ENCODE measurements around the gene GNAS-AS1.

Gene GNAS-AS1

GRCh38 chr20:58850693-58851174 is at the start of gene GNAS-AS1:
Gene GNAS-AS1 (minus strand): TSS chr20:58850902.
- DNase-seq = peak; percentile 82

GRCh38 chr20:58900397-58900796 is 49.7 kb upstream of the GNAS-AS1 start:
- no peak for DNase-seq

GRCh38 chr20:58899512-58899911 is 48.8 kb upstream of the GNAS-AS1 start:
- no peak for DNase-seq

GRCh38 chr20:58898629-58899408 is 48.1 kb upstream of the GNAS-AS1 start:
- DNase-seq = no peak

- no peak for DNase-seq
Observed at GRCh38 chr20:58897488-58897887, 46.8 kb upstream of the GNAS-AS1 start.

- no peak for DNase-seq
Observed at GRCh38 chr20:58896820-58897219, 46.1 kb upstream of the GNAS-AS1 start.

- DNase-seq = no peak
Observed at GRCh38 chr20:58895448-58896180, 44.9 kb upstream of the GNAS-AS1 start.

GRCh38 chr20:58894652-58895447 is 44.1 kb upstream of the GNAS-AS1 start:
- no peak for DNase-seq

- no peak for DNase-seq
Observed at GRCh38 chr20:58893355-58894120, 42.8 kb upstream of the GNAS-AS1 start.

GRCh38 chr20:58892932-58893224 is 42.2 kb upstream of the GNAS-AS1 start:
- peak; percentile 20 for DNase-seq

GRCh38 chr20:58892141-58892931 is 41.6 kb upstream of the GNAS-AS1 start:
- peak; percentile 37 for DNase-seq

- DNase-seq = no peak
Observed at GRCh38 chr20:58891718-58892140, 41.0 kb upstream of the GNAS-AS1 start.

GRCh38 chr20:58891086-58891717 is 40.5 kb upstream of the GNAS-AS1 start:
- DNase-seq = no peak

GRCh38 chr20:58890518-58891085 is 39.9 kb upstream of the GNAS-AS1 start:
- DNase-seq = peak; percentile 50

- DNase-seq = no peak
Observed at GRCh38 chr20:58889798-58890517, 39.3 kb upstream of the GNAS-AS1 start.

GRCh38 chr20:58889334-58889760 is 38.6 kb upstream of the GNAS-AS1 start:
- no peak for DNase-seq

- DNase-seq = peak; percentile 53
Observed at GRCh38 chr20:58888521-58889333, 38.0 kb upstream of the GNAS-AS1 start.

GRCh38 chr20:58888103-58888502 is 37.4 kb upstream of the GNAS-AS1 start:
- no peak for DNase-seq

- no peak for DNase-seq
Observed at GRCh38 chr20:58886546-58886945, 35.8 kb upstream of the GNAS-AS1 start.

Data from NCI-H1694 (cell line).